Measurements from ENCODE around the gene TMEM132D. TPM values are rescaled to one million over a fixed set of nuclear protein-coding genes. Genes with fewer than 3 reads are reported as not detected.
A peak's percentile ranks its signal among the peaks of the same experiment; 100 is the strongest.

The TMEM132D gene
- total and polyA plus RNA-seq, 2 of the 8 experiments (the other 6 are each of a cell fraction or from before 2014, with no cell fraction given) = 3.5 to 10.1 TPM

GRCh38 chr12:129660946-129661345 lies 242.9 kb downstream of the TMEM132D start:
- Histone ChIP-seq H4K20me1 (replicated peaks in 1 of 2; ENCODE audit: control insufficient read depth in 1 of 2, insufficient read depth in 2 of 2, low read length in 2 of 2) (no peaks in the 10 kb centered on the region), H2BK120ac (replicated peaks; ENCODE audit: low read depth, low read length) (no peak overlapping the region), H2AK5ac (ENCODE audit: low read depth, low read length) (no peak overlapping the region), H3K4me3 (ENCODE audit: extremely low read depth in 1 of 4, insufficient read depth in 2 of 4, low read depth in 3 of 4, low read length in 4 of 4) (no peak overlapping the region), H3K18ac (ENCODE audit: extremely low read depth, low read length) (no peak overlapping the region), H2AFZ (ENCODE audit: low read length) (no peak overlapping the region), H3K14ac (ENCODE audit: insufficient read length) (no peak overlapping the region), H3K27me3 (replicated peaks in 1 of 4; ENCODE audit: control insufficient read depth in 3 of 4, extremely low read depth in 1 of 4, insufficient read depth in 3 of 4, low read length in 3 of 4) (no peaks in the 10 kb centered on the region), H3K4me1 (replicated peaks in 1 of 4; ENCODE audit: control insufficient read depth in 3 of 4, insufficient read depth in 4 of 4, low read length in 3 of 4) (peaks cover 4 to 18% (median 10%) of the 10 kb centered on the region in 4 experiments; a peak in 5 of 7 replicates), H2BK12ac (ENCODE audit: low read depth, low read length) (no peak overlapping the region), H4K8ac (ENCODE audit: extremely low read depth, insufficient read depth, low read length) (no peak overlapping the region), H4K5ac (ENCODE audit: insufficient read length, low read depth, low read length) (no peak overlapping the region), H4K91ac (replicated peaks; ENCODE audit: insufficient read length, low read length) (no peak overlapping the region), H3K36me3 (ENCODE audit: control insufficient read depth in 2 of 4, insufficient read depth in 4 of 4, low read length in 3 of 4) (no peaks in the 10 kb centered on the region), H3K23ac (ENCODE audit: insufficient read length) (no peak overlapping the region), H3K56ac (replicated peaks; ENCODE audit: insufficient read length, low read depth, low read length) (no peak overlapping the region), H3K27ac (ENCODE audit: low read depth, low read length) (no peak overlapping the region), H3K4me2 (ENCODE audit: insufficient read depth in 1 of 2, low read depth in 2 of 2, low read length in 2 of 2) (peak overlapping the region in 1 of 2 experiments; percentile 4; a peak in 1 of 4 replicates), H3K79me2 (ENCODE audit: control insufficient read depth in 1 of 2, insufficient read depth in 2 of 2, low read length in 2 of 2) (no peaks in the 10 kb centered on the region), H3K9ac (replicated peaks in 1 of 4; ENCODE audit: extremely low read depth in 1 of 4, low read depth in 3 of 4, low read length in 3 of 4) (no peak overlapping the region), H3K4ac (replicated peaks; ENCODE audit: insufficient read length, low read depth, low read length) (no peak overlapping the region), H2BK5ac (ENCODE audit: low read depth, low read length) (0 out of 2 replicates have a peak overlapping the region, but pooled peaks have one; percentile 1), H2BK20ac (ENCODE audit: low read length) (no peak overlapping the region; the same call in 1 of the 2 replicates), H3K23me2 (ENCODE audit: low read depth, low read length) (no peaks in the 10 kb centered on the region), H2BK15ac (ENCODE audit: low read length) (no peak overlapping the region), H3K9me3 (ENCODE audit: insufficient read depth in 2 of 2, low read depth in 1 of 2, low read length in 1 of 2) (no peaks in the 10 kb centered on the region), H3K79me1 (ENCODE audit: low read depth, low read length) (no peaks in the 10 kb centered on the region)
- CTCF ChIA-PET (ENCODE audit: partially characterized antibody) = interaction anchor here (0.7 kb wide), 1 partner anchor 44 kb away, joined by 3 read pairs; no protein-coding TSS in a partner anchor
- DNase-seq (ENCODE audit: low read depth in 1 of 2, low spot score in 2 of 2) (no peak), FAIRE-seq (peak; percentile 65)
- POLR2A ChIA-PET (ENCODE audit: partially characterized antibody) = no interaction called here
- WGBS, 2 experiments (ENCODE audit: extremely low coverage in 1 of 2, insufficient coverage in 1 of 2, insufficient read length in 1 of 2, insufficient replicate concordance in 2 of 2, low coverage in 1 of 2, low lambda C conversion rate in 2 of 2, missing lambda C conversion rate in 1 of 2) = 50% methylated on average over 7 of the region's 7 CpGs; no CpG with 5 or more reads in 1 of the 2 experiments

Measured in H1 (cell line).